Memory B cell (primary cell): Measurements from ENCODE around the gene B3GNT9.

Experiments used
- ATAC-seq: fragments of 150-1000 bp; cut with Tn5 transposase; 2 replicates; pipeline ENCODE4 v1.10.0; 2021; ENCODE audit warnings: low read depth, mild to moderate bottlenecking, moderate library complexity
- DNase-seq, 2 donors: peaks; one replicate each; pipeline ENCODE4 v3.0.0; 2022; ENCODE audit warnings: low spot score in 2 of 2
- H3K27ac Mint-ChIP-seq: one replicate; pipeline ENCODE4 v1.8.0; 2022; ENCODE audit warnings: mild to moderate bottlenecking, moderate library complexity, mixed read lengths
- H3K27me3 Mint-ChIP-seq: one replicate; pipeline ENCODE4 v1.8.0; 2022; ENCODE audit warnings: mixed read lengths
- H3K36me3 Mint-ChIP-seq: one replicate; pipeline ENCODE4 v1.8.0; 2022; ENCODE audit warnings: mild to moderate bottlenecking, mixed read lengths
- H3K4me1 Mint-ChIP-seq: one replicate; pipeline ENCODE4 v1.8.0; 2022; ENCODE audit warnings: mixed read lengths
- H3K4me3 Mint-ChIP-seq: one replicate; pipeline ENCODE4 v1.8.0; 2022; ENCODE audit warnings: mild to moderate bottlenecking, moderate library complexity, mixed read lengths
- H3K9me3 Mint-ChIP-seq: one replicate; pipeline ENCODE4 v1.8.0; 2022; ENCODE audit warnings: mixed read lengths

Gene B3GNT9

GRCh38 chr16:67180166-67180565 lies 29.4 kb upstream of the B3GNT9 start:
- no peak overlapping the region for H3K4me3 Mint-ChIP-seq
- peaks cover 18% of the 10 kb centered on the region for H3K27me3 Mint-ChIP-seq
- DNase-seq, result no peak
- ATAC-seq, result no peak
- H3K4me1 Mint-ChIP-seq, result peaks cover 10% of the 10 kb centered on the region
- no peaks in the 10 kb centered on the region for H3K36me3 Mint-ChIP-seq
- H3K9me3 Mint-ChIP-seq, result no peaks in the 10 kb centered on the region
- no peak overlapping the region for H3K27ac Mint-ChIP-seq

GRCh38 chr16:67179421-67180080 lies 28.8 kb upstream of the B3GNT9 start:
- Mint-ChIP-seq H3K27ac (no peak overlapping the region), H3K4me1 (peaks cover 6% of the 10 kb centered on the region), H3K9me3 (no peaks in the 10 kb centered on the region), H3K36me3 (no peaks in the 10 kb centered on the region), H3K4me3 (no peak overlapping the region), H3K27me3 (peaks cover 18% of the 10 kb centered on the region)
- DNase-seq (no peak), ATAC-seq (no peak)

- Mint-ChIP-seq H3K4me3 (peak overlapping the region; percentile 80), H3K4me1 (peaks cover 18% of the 10 kb centered on the region), H3K27me3 (peaks cover 25% of the 10 kb centered on the region), H3K9me3 (no peaks in the 10 kb centered on the region), H3K27ac (no peak overlapping the region), H3K36me3 (no peaks in the 10 kb centered on the region)
- ATAC-seq, result peak; percentile 61
- DNase-seq, result no peak
Measured at GRCh38 chr16:67177743-67178699, 27.2 kb upstream of the B3GNT9 start.

- Mint-ChIP-seq H3K4me3 (no peak overlapping the region), H3K36me3 (no peaks in the 10 kb centered on the region), H3K4me1 (peaks cover 21% of the 10 kb centered on the region), H3K27me3 (peaks cover 31% of the 10 kb centered on the region), H3K27ac (no peak overlapping the region), H3K9me3 (no peaks in the 10 kb centered on the region)
- DNase-seq, result no peak
- ATAC-seq, result no peak
Measured at GRCh38 chr16:67176662-67177061, 25.9 kb upstream of the B3GNT9 start.

- H3K4me3 Mint-ChIP-seq, result peak overlapping the region; percentile 82
- DNase-seq (no peak), ATAC-seq (no peak)
- H3K36me3 Mint-ChIP-seq, result no peaks in the 10 kb centered on the region
- peaks cover 32% of the 10 kb centered on the region for H3K4me1 Mint-ChIP-seq
- peaks cover 42% of the 10 kb centered on the region for H3K27me3 Mint-ChIP-seq
- H3K27ac Mint-ChIP-seq, result no peak overlapping the region
- H3K9me3 Mint-ChIP-seq, result no peaks in the 10 kb centered on the region
Measured at GRCh38 chr16:67174706-67175231, 24.0 kb upstream of the B3GNT9 start.

GRCh38 chr16:67173808-67174705 lies 23.3 kb upstream of the B3GNT9 start:
- no peak for DNase-seq
- Mint-ChIP-seq H3K4me1 (peaks cover 34% of the 10 kb centered on the region), H3K27me3 (peaks cover 43% of the 10 kb centered on the region)

GRCh38 chr16:67173323-67173722 lies 22.5 kb upstream of the B3GNT9 start:
- H3K27ac Mint-ChIP-seq, result no peak overlapping the region
- H3K4me1 Mint-ChIP-seq, result peaks cover 32% of the 10 kb centered on the region
- no peaks in the 10 kb centered on the region for H3K9me3 Mint-ChIP-seq
- peak overlapping the region; percentile 82 for H3K4me3 Mint-ChIP-seq
- no peak for ATAC-seq
- H3K36me3 Mint-ChIP-seq, result peaks cover under 1% of the 10 kb centered on the region
- H3K27me3 Mint-ChIP-seq, result peaks cover 42% of the 10 kb centered on the region
- DNase-seq, result no peak

More at GRCh38 chr16:67173808-67174705, 23.3 kb upstream of the B3GNT9 start:
- Mint-ChIP-seq H3K9me3 (no peaks in the 10 kb centered on the region), H3K36me3 (no peaks in the 10 kb centered on the region), H3K4me3 (peak overlapping the region; percentile 82), H3K27ac (no peak overlapping the region)
- peak; percentile 76 for ATAC-seq

GRCh38 chr16:67170949-67171649 lies 20.3 kb upstream of the B3GNT9 start:
- H3K36me3 Mint-ChIP-seq, result peaks cover 2% of the 10 kb centered on the region
- no peak for DNase-seq
- H3K27ac Mint-ChIP-seq, result no peak overlapping the region
- H3K27me3 Mint-ChIP-seq, result peaks cover 45% of the 10 kb centered on the region
- no peak overlapping the region for H3K4me3 Mint-ChIP-seq
- H3K9me3 Mint-ChIP-seq, result no peaks in the 10 kb centered on the region
- ATAC-seq, result no peak
- H3K4me1 Mint-ChIP-seq, result peaks cover 35% of the 10 kb centered on the region

GRCh38 chr16:67170168-67170948 lies 19.6 kb upstream of the B3GNT9 start, which contains the start of gene NOL3:
Gene NOL3, plus strand, starts transcription at chr16:67170538.
- Mint-ChIP-seq H3K36me3 (peaks cover 2% of the 10 kb centered on the region), H3K9me3 (no peaks in the 10 kb centered on the region), H3K4me1 (peaks cover 35% of the 10 kb centered on the region), H3K27me3 (peaks cover 47% of the 10 kb centered on the region), H3K4me3 (peak within 1 kb of the TSS; percentile 21), H3K27ac (no peak within 1 kb of the TSS)
- ATAC-seq (no peak), DNase-seq (no peak)

- Mint-ChIP-seq H3K27ac (no peak overlapping the region), H3K4me3 (peak overlapping the region; percentile 21), H3K36me3 (peaks cover 2% of the 10 kb centered on the region), H3K9me3 (no peaks in the 10 kb centered on the region), H3K27me3 (peaks cover 45% of the 10 kb centered on the region), H3K4me1 (peaks cover 35% of the 10 kb centered on the region)
- DNase-seq (no peak), ATAC-seq (no peak)
Measured at GRCh38 chr16:67169642-67170167, 18.9 kb upstream of the B3GNT9 start.

GRCh38 chr16:67169011-67169451 lies 18.2 kb upstream of the B3GNT9 start:
- no peak overlapping the region for H3K4me3 Mint-ChIP-seq
- H3K9me3 Mint-ChIP-seq, result no peaks in the 10 kb centered on the region
- peaks cover 2% of the 10 kb centered on the region for H3K36me3 Mint-ChIP-seq
- DNase-seq, result no peak
- no peak overlapping the region for H3K27ac Mint-ChIP-seq
- peaks cover 35% of the 10 kb centered on the region for H3K4me1 Mint-ChIP-seq
- no peak for ATAC-seq
- peaks cover 45% of the 10 kb centered on the region for H3K27me3 Mint-ChIP-seq

GRCh38 chr16:67167588-67167987 lies 16.8 kb upstream of the B3GNT9 start:
- no peak overlapping the region for H3K4me3 Mint-ChIP-seq
- no peaks in the 10 kb centered on the region for H3K9me3 Mint-ChIP-seq
- H3K4me1 Mint-ChIP-seq, result peaks cover 26% of the 10 kb centered on the region
- no peak overlapping the region for H3K27ac Mint-ChIP-seq
- DNase-seq, result no peak
- H3K27me3 Mint-ChIP-seq, result peaks cover 37% of the 10 kb centered on the region
- no peak for ATAC-seq
- H3K36me3 Mint-ChIP-seq, result peaks cover 2% of the 10 kb centered on the region
